Esophagus squamous epithelium (tissue), 5 donors: Measurements from ENCODE around the gene IQCF5. TPM values are rescaled to one million over a fixed set of nuclear protein-coding genes. Genes with fewer than 3 reads are reported as not detected.
"Not testable (repeated sequence)": the region's sequence is repeated elsewhere in the genome, so short reads cannot be mapped to it uniquely, and the experiment has no call there.

Experiments used
- DNase-seq: peaks from one replicate; lab custom pipeline; 2025; lab: John Stamatoyannopoulos, UW
- H3K27ac ChIP-seq, 4 donors: fragments of 200-600 bp; sonication (generic); one replicate each; pipeline ENCODE4 v1.5.1; 2016 to 2019; ENCODE audit warnings: mild to moderate bottlenecking in 1 of 4
- H3K27me3 ChIP-seq, 4 donors: fragments of 200-600 bp; sonication (generic); 1 replicate in 3 of 4; 2 replicates in 1 of 4; pipeline versions ENCODE4 v1.5.1 to v1.6.0; 2017 to 2021; ENCODE audit warnings: antibody characterized with exemption in 1 of 4
- H3K36me3 ChIP-seq, 3 donors: fragments of 200-600 bp; sonication (generic); one replicate each; pipeline ENCODE4 v1.5.1; 2016 to 2019
- H3K4me1 ChIP-seq, 3 donors: fragments of 200-600 bp; sonication (generic); one replicate each; pipeline ENCODE4 v1.5.1; 2017 to 2019
- H3K4me3 ChIP-seq, 4 donors: fragments of 200-600 bp; sonication (generic); 1 replicate in 3 of 4; 2 replicates in 1 of 4; pipeline ENCODE4 v1.5.1; 2016 to 2019; ENCODE audit warnings: mild to moderate bottlenecking in 2 of 4, moderate library complexity in 1 of 4
- H3K9me3 ChIP-seq, 3 donors: fragments of 200-600 bp; sonication (generic); one replicate each; pipeline ENCODE4 v1.5.1; 2016 to 2019
- CTCF ChIP-seq, 6 experiments: fragments of 450-650 bp in 4 of 6; fragments of 200-600 bp in 2 of 6; sonication (generic) in 2 of 6; IDR thresholded peaks; one replicate each; pipeline ENCODE4 v1.5.1; 2016 to 2019; ENCODE audit warnings: antibody characterized with exemption in 6 of 6, mild to moderate bottlenecking in 4 of 6, moderate library complexity in 4 of 6
- POLR2A ChIP-seq, 4 donors: fragments of 450-650 bp; IDR thresholded peaks; one replicate each; pipeline ENCODE4 v1.6.1; 2017; ENCODE audit warnings: antibody characterized with exemption in 4 of 4, mild to moderate bottlenecking in 4 of 4, moderate library complexity in 3 of 4
- WGBS, 2 donors: methylation state at CpG; one replicate each; pipeline ENCODE4 v1.1.5; 2018; 5-methylcytosine and 5-hydroxymethylcytosine counted together
- intact Hi-C: fragments of 100-400 bp; cut with DNase I; formaldehyde crosslinking; loops from one replicate; pipeline ENCODE4 v1.15.0; 2022
- total RNA-seq, 4 donors: library from RNA; depleted of rRNA; stranded (reverse); fragments of >200 nt; gene quantifications; one replicate each; pipeline ENCODE4 v1.1.0, GENCODE V29; 2016
- donor health status: DM: yes; HTN: yes; CAD: no.

Gene IQCF5
- total RNA-seq: not detected

GRCh38 chr3:51875501-51875900, at the start of gene IQCF5:
Gene IQCF5 (minus strand): TSS chr3:51875601. CDS start chr3:51875531, 70 bp downstream.
- TF ChIP-seq CTCF (IDR thresholded peaks at IDR 0.05) (no peak), POLR2A (IDR thresholded peaks at IDR 0.05) (no peak)
- H3K4me1 ChIP-seq: no peaks in the 10 kb centered on the region
- DNase-seq: no peak
- 90 to 93% methylated on average over 4 of the region's 4 CpGs for WGBS, 2 donors
- H3K27ac ChIP-seq: no peak within 1 kb of the TSS
- no peaks in the 10 kb centered on the region for H3K9me3 ChIP-seq
- intact Hi-C loops: no loop called here
- H3K36me3 ChIP-seq: no peaks in the 10 kb centered on the region
- H3K4me3 ChIP-seq: no peak within 1 kb of the TSS
- peaks cover 0 to 28% (median 0%) of the 10 kb centered on the region in 4 donors for H3K27me3 ChIP-seq

GRCh38 chr3:51921081-51921578, 45.7 kb upstream of the IQCF5 start:
- intact Hi-C loops: no loop called here
- Histone ChIP-seq H3K36me3 (no peaks in the 10 kb centered on the region), H3K27ac (no peak overlapping the region), H3K4me1 (no peaks in the 10 kb centered on the region), H3K27me3 (no peaks in the 10 kb centered on the region), H3K9me3 (no peaks in the 10 kb centered on the region), H3K4me3 (no peak overlapping the region)
- no peak for TF ChIP-seq CTCF (IDR thresholded peaks at IDR 0.05)
- no peak for TF ChIP-seq POLR2A (IDR thresholded peaks at IDR 0.05)
- WGBS, 2 donors: 75 to 78% methylated on average over 11 of the region's 11 CpGs
- no peak for DNase-seq

- intact Hi-C loops: no loop called here
- no peaks in the 10 kb centered on the region for H3K27me3 ChIP-seq
- H3K27ac ChIP-seq: no peak overlapping the region
- no peak for DNase-seq
- no peaks in the 10 kb centered on the region for H3K36me3 ChIP-seq
- H3K4me3 ChIP-seq: no peak overlapping the region
- 47 to 53% methylated on average over 5 of the region's 5 CpGs for WGBS, 2 donors
- no peaks in the 10 kb centered on the region for H3K4me1 ChIP-seq
- no peak for TF ChIP-seq POLR2A (IDR thresholded peaks at IDR 0.05)
- TF ChIP-seq CTCF (IDR thresholded peaks at IDR 0.05): no peak
- no peaks in the 10 kb centered on the region for H3K9me3 ChIP-seq
Measured at GRCh38 chr3:51916418-51916817, 41.0 kb upstream of the IQCF5 start.

- Histone ChIP-seq H3K9me3 (peaks cover 0 to 11% (median 5%) of the 10 kb centered on the region in 3 donors), H3K27me3 (peaks cover 0 to 4% (median 0%) of the 10 kb centered on the region in 4 donors), H3K27ac (no peak overlapping the region), H3K36me3 (no peaks in the 10 kb centered on the region), H3K4me1 (no peaks in the 10 kb centered on the region), H3K4me3 (no peak overlapping the region)
- no peak for DNase-seq
- intact Hi-C loops: no loop called here
- TF ChIP-seq CTCF (IDR thresholded peaks at IDR 0.05): no peak
- no peak for TF ChIP-seq POLR2A (IDR thresholded peaks at IDR 0.05)
- WGBS, 2 donors: 40 to 58% methylated on average over 4 of the region's 4 CpGs
Measured at GRCh38 chr3:51908026-51908425, 32.6 kb upstream of the IQCF5 start.

- H3K9me3 ChIP-seq: peaks cover 0 to 6% (median 5%) of the 10 kb centered on the region in 3 donors
- intact Hi-C loops: no loop called here
- H3K27ac ChIP-seq: no peak overlapping the region
- 79 to 82% methylated on average over 1 of the region's 2 CpGs for WGBS, 2 donors
- TF ChIP-seq POLR2A (IDR thresholded peaks at IDR 0.05): no peak
- TF ChIP-seq CTCF (IDR thresholded peaks at IDR 0.05): no peak
- no peak for DNase-seq
- no peaks in the 10 kb centered on the region for H3K36me3 ChIP-seq
- no peak overlapping the region for H3K4me3 ChIP-seq
- no peaks in the 10 kb centered on the region for H3K4me1 ChIP-seq
- peaks cover 0 to 13% (median 0%) of the 10 kb centered on the region in 4 donors for H3K27me3 ChIP-seq
Measured at GRCh38 chr3:51904034-51904823, 28.8 kb upstream of the IQCF5 start.

GRCh38 chr3:51902361-51902760, 27.0 kb upstream of the IQCF5 start:
- H3K4me3 ChIP-seq, H3K36me3 ChIP-seq, intact Hi-C loops, DNase-seq, H3K4me1 ChIP-seq, H3K9me3 ChIP-seq: not testable (repeated sequence)
- H3K27me3 ChIP-seq: peaks cover 0 to 19% (median 0%) of the 10 kb centered on the region in 4 donors
- 22 to 36% methylated on average over 7 of the region's 7 CpGs for WGBS, 2 donors
- peak overlapping the region in 1 of 4 donors; percentile 25 for H3K27ac ChIP-seq

- peaks cover 0 to 15% (median 0%) of the 10 kb centered on the region in 4 donors for H3K27me3 ChIP-seq
- DNase-seq, H3K9me3 ChIP-seq, H3K4me1 ChIP-seq, H3K27ac ChIP-seq, H3K36me3 ChIP-seq, intact Hi-C loops, H3K4me3 ChIP-seq: not testable (repeated sequence)
- WGBS, 2 donors: 58 to 60% methylated on average over 7 of the region's 7 CpGs
Measured at GRCh38 chr3:51900043-51900442, 24.6 kb upstream of the IQCF5 start.
